GM18502 (cell line): ENCODE data around the gene PARVB.

Source experiments
- ATAC-seq: cut with Tn5 transposase; IDR thresholded peaks from one replicate; pipeline ENCODE4 v1.9.1; 2021; ENCODE audit warnings: mild to moderate bottlenecking; ENCODE audit not compliant: unreplicated experiment, poor library complexity

PARVB gene

GRCh38 chr22:44025171-44026065, 1.3 kb downstream of the PARVB start:
- peak; percentile 40 for ATAC-seq

GRCh38 chr22:44026066-44026629, 2.0 kb downstream of the PARVB start:
- no peak for ATAC-seq

- ATAC-seq = peak; percentile 43
Measured at GRCh38 chr22:44026630-44027511, 2.8 kb downstream of the PARVB start.

- no peak for ATAC-seq
Measured at GRCh38 chr22:44028091-44028490, 4.0 kb downstream of the PARVB start.

GRCh38 chr22:44029069-44029468, 5.0 kb downstream of the PARVB start:
- ATAC-seq = no peak

GRCh38 chr22:44030051-44030701, 6.1 kb downstream of the PARVB start:
- no peak for ATAC-seq

- no peak for ATAC-seq
Measured at GRCh38 chr22:44030702-44031082, 6.6 kb downstream of the PARVB start.

- ATAC-seq = no peak
Measured at GRCh38 chr22:44031158-44031952, 7.3 kb downstream of the PARVB start.

- ATAC-seq = no peak
Measured at GRCh38 chr22:44032126-44032730, 8.1 kb downstream of the PARVB start.

GRCh38 chr22:44033287-44033686, 9.2 kb downstream of the PARVB start:
- no peak for ATAC-seq

- no peak for ATAC-seq
Measured at GRCh38 chr22:44033694-44034093, 9.6 kb downstream of the PARVB start.

- no peak for ATAC-seq
Measured at GRCh38 chr22:44037519-44038375, 13.6 kb downstream of the PARVB start.

GRCh38 chr22:44039566-44040171, 15.6 kb downstream of the PARVB start:
- no peak for ATAC-seq

GRCh38 chr22:44042249-44043218, 18.4 kb downstream of the PARVB start:
- ATAC-seq = peak; percentile 62

GRCh38 chr22:44045145-44045544, 21.0 kb downstream of the PARVB start:
- no peak for ATAC-seq

- ATAC-seq = no peak
Measured at GRCh38 chr22:44046485-44047141, 22.5 kb downstream of the PARVB start.
